ENCODE results near the gene NRN1L.
"Not testable (repeated sequence)": the region's sequence is repeated elsewhere in the genome, so short reads cannot be mapped to it uniquely, and the experiment has no call there.

Gene NRN1L

GRCh38 chr16:67884684-67885083 lies at the start of gene NRN1L:
TSS of gene NRN1L (plus strand) at chr16:67884885. CDS start at chr16:67884904, 19 bp downstream.
- TF ChIP-seq GATA1 (IDR thresholded peaks at IDR 0.05; ENCODE audit: low read depth, low read length) (no peak), POLR2A (IDR thresholded peaks at IDR 0.05; ENCODE audit: low read length) (no peak)
- DNase-seq, result no peak

- not testable (repeated sequence) for DNase-seq
Observed at GRCh38 chr16:67837190-67837589, 47.5 kb upstream of the NRN1L start.

- DNase-seq, result no peak
- TF ChIP-seq GATA1 (IDR thresholded peaks at IDR 0.05; ENCODE audit: low read depth, low read length) (no peak), POLR2A (IDR thresholded peaks at IDR 0.05; ENCODE audit: low read length) (no peak)
Observed at GRCh38 chr16:67837811-67838210, 46.9 kb upstream of the NRN1L start.

GRCh38 chr16:67841198-67841815 lies 43.4 kb upstream of the NRN1L start:
- TF ChIP-seq GATA1 (IDR thresholded peaks at IDR 0.05; ENCODE audit: low read depth, low read length), result no peak
- no peak for TF ChIP-seq POLR2A (IDR thresholded peaks at IDR 0.05; ENCODE audit: low read length)
- DNase-seq, result no peak

GRCh38 chr16:67841816-67842508 lies 42.7 kb upstream of the NRN1L start, which contains the start of gene THAP11:
TSS of gene THAP11 (plus strand) at chr16:67842320. CDS start at chr16:67842555, 235 bp downstream.
- peak; percentile 95 to 98 for DNase-seq
- no peak for TF ChIP-seq GATA1 (IDR thresholded peaks at IDR 0.05; ENCODE audit: low read depth, low read length)
- peak; percentile 63 for TF ChIP-seq POLR2A (IDR thresholded peaks at IDR 0.05; ENCODE audit: low read length)

GRCh38 chr16:67842509-67843342 lies 42.0 kb upstream of the NRN1L start:
- DNase-seq, result peak; percentile 75 to 81
- TF ChIP-seq GATA1 (IDR thresholded peaks at IDR 0.05; ENCODE audit: low read depth, low read length) (no peak), POLR2A (IDR thresholded peaks at IDR 0.05; ENCODE audit: low read length) (peak; percentile 1)

- no peak for DNase-seq
- no peak for TF ChIP-seq GATA1 (IDR thresholded peaks at IDR 0.05; ENCODE audit: low read depth, low read length)
- TF ChIP-seq POLR2A (IDR thresholded peaks at IDR 0.05; ENCODE audit: low read length), result no peak
Observed at GRCh38 chr16:67843343-67843765, 41.3 kb upstream of the NRN1L start.

- TF ChIP-seq POLR2A (IDR thresholded peaks at IDR 0.05; ENCODE audit: low read length), result no peak
- no peak for TF ChIP-seq GATA1 (IDR thresholded peaks at IDR 0.05; ENCODE audit: low read depth, low read length)
- DNase-seq, result no peak
Observed at GRCh38 chr16:67844497-67844896, 40.2 kb upstream of the NRN1L start.

- peak in 1 of 2 experiments; percentile 38 for DNase-seq
Observed at GRCh38 chr16:67845291-67846062, 39.2 kb upstream of the NRN1L start.

GRCh38 chr16:67846063-67846319 lies 38.7 kb upstream of the NRN1L start:
- DNase-seq, result peak in 1 of 2 experiments; percentile 46
- TF ChIP-seq GATA1 (IDR thresholded peaks at IDR 0.05; ENCODE audit: low read depth, low read length) (no peak), POLR2A (IDR thresholded peaks at IDR 0.05; ENCODE audit: low read length) (no peak)

More at GRCh38 chr16:67845291-67846062, 39.2 kb upstream of the NRN1L start:
- TF ChIP-seq POLR2A (IDR thresholded peaks at IDR 0.05; ENCODE audit: low read length), result no peak
- TF ChIP-seq GATA1 (IDR thresholded peaks at IDR 0.05; ENCODE audit: low read depth, low read length), result no peak

GRCh38 chr16:67846320-67847063 lies 38.2 kb upstream of the NRN1L start, which contains the start of gene NUTF2:
TSS of gene NUTF2 (plus strand) at chr16:67846933. CDS start at chr16:67865131, 18,198 bp downstream.
- TF ChIP-seq POLR2A (IDR thresholded peaks at IDR 0.05; ENCODE audit: low read length) (peak; percentile 58), GATA1 (IDR thresholded peaks at IDR 0.05; ENCODE audit: low read depth, low read length) (no peak)
- DNase-seq, result peak; percentile 95 to 96

GRCh38 chr16:67847064-67847861 lies 37.4 kb upstream of the NRN1L start, which contains the start of gene CENPT:
TSS of gene CENPT (minus strand) at chr16:67847693. CDS start at chr16:67833859, 13,834 bp downstream.
- DNase-seq, result peak; percentile 89 to 91
- TF ChIP-seq POLR2A (IDR thresholded peaks at IDR 0.05; ENCODE audit: low read length) (peak; percentile 32), GATA1 (IDR thresholded peaks at IDR 0.05; ENCODE audit: low read depth, low read length) (no peak)
